Ammon's horn (tissue), 1 donor: ENCODE results near the gene GOLT1A.

Experiments
- DNase-seq: peaks from one replicate; pipeline ENCODE4 v3.0.0-alpha.2; 2016; ENCODE audit warnings: low spot score

The GOLT1A gene, protein sequence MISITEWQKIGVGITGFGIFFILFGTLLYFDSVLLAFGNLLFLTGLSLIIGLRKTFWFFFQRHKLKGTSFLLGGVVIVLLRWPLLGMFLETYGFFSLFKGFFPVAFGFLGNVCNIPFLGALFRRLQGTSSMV

DNA sequence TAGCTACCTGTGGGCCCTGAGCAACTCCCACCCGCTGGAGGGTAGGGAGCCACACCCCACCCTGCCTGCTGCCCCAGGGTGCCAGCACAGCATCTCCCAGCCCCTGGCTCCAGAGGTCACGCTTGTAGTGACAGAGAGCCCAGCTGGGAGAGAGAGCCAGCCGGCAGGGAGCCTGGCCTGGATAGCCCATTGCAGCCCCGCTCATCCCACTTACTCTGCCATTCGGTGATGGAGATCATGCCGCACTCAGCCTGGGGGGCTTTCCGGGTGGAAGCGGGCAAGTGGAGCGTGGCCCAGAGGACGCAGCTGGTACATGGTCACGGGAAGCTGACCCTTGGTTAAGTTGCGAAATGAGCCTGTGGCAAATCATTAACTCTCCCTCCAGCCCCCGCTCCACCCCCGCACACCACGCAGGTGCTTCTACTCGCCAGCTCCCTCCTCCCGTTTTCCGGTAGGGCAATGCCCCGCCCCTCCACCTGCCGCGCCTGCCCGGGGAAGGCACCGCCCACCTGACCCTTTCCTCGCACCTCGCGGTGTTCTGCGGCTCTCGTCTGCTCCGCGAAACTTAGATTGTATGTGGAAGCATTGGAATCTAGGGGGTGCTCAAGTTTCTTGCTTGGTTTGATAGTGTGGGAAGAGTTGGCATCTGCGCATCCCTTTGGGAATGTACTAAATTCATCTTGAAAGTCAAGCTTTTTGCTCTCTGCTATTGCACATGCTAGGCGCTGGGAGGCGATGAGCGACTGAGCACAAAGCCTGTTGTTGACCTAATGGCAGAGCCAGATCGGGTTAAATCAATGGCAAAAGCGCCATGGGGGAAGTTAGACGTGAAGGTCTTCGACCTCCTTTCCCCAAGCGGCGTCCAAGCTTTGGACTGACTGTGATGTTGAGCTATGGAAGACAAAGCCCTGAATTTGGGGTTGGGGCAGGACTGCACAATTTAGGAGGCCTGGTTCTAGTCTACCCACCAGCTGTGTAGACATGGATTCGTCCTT lies at the start of gene GOLT1A:
GOLT1A (minus strand) TSS at position 321 of the 995 bp plus-strand sequence; CDS start at position 239, 82 bp downstream.
- peak; percentile 87 for DNase-seq

DNA sequence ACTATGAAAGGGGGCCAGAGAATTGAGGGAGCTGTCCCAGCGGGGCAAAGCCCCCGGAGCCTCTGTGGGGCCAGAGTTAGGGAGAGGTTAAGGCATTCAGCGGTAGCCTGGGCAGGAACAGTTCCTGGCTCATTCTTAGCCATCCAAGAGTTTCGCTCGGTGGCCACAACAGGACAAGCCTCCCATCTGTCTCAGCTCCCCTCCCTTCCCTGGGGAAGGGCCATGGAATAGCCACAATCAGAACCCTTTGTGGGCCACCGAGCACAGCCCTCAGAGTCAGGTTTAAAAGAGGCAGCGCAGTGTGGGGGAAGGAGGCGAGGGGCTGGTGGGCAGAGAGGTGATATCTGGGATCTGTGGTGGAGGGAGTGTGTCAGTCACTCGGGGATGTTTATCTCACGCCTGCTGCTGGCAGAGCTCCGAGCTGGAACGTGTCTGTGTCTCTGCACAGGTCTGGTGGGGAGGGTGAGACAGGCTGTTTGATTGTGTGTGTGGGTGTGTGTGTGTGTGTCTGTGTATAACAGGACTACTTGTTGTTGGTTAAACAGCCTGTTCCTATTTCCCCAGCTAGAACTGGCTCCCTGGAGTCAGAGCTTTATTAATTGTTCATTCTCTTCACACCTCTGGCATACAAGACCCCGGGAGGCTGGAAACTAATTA lies 49.6 kb upstream of the GOLT1A start:
- peak; percentile 52 for DNase-seq

DNA sequence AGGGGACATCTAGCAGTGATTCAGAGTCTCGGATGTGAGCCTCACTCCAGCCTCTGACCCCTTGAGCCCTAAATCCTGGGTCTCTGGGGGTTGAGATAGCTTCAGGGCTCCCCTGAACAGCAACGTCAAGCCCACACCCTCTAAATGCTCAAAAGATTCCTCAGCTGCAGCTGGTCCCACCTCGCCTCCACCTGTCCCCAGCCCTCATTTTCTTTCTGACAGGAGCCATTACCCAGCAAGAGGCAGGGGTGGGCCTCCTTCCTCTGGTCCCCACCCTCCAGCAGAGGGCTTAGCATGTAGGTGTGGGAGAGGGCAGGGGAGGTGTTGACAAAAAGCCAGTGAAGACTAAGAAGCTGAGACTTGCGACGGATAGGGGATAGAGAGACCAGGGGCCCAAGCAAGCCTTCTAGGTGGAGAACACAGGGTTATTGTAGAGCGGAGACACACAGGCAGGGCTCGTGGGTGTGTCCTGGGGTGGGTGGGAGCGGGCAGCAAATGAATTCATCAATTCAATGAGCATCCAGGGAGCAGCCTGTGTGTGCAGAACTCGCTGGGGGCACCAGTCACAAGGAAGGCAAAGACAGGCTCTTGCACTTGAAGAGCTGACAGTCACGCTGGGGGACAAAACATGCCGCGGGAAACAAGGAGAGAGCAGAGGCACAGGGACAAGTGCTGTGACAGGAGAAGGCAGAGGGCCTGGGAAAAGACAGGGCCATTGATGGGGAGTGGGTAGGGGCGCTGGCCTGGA lies 48.9 kb upstream of the GOLT1A start:
- no peak for DNase-seq

GRCh38 chr1:204261746-204262505 lies 48.1 kb upstream of the GOLT1A start:
- no peak for DNase-seq

DNA sequence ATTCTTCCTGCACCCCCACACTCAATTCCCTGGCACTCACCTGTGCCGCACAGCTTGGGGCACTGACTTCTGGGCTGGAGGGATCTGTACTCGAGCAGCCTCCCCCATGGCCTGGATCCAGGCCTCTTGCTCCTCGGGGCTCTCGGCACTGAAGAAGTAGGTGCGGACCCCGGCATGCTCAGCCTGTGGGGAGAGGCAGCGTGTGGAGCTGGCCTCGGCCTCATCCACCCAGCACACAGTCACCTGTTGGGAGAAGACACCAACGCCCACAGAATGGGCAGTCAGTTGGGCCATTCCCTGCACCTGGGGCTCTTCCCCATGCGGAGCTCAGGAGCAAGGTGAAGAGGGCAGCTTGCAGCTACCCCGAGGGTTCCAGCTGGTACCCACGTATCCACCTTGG lies 47.5 kb upstream of the GOLT1A start:
- DNase-seq, result no peak

GRCh38 chr1:204260601-204261197 lies 46.9 kb upstream of the GOLT1A start:
- DNase-seq, result no peak

DNA sequence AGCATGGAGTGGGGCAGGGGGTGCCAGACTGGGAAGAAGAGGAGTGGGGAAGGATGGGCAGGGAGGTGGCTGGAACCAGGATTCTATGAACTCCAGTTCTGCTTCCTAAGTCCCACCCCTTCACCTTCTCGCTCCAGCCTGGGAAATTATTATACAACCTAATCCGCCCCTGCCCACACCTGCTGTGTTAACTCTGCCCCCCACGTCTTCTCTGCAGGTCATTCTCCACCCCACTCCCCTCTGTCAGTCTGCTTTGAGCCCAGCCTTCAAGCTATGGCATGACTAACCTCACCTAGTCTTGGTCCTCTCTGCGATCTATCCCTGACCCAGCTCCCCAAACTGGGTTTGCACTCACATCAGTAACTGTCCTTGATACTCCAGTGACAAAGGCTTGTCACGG lies 46.0 kb upstream of the GOLT1A start:
- no peak for DNase-seq

DNA sequence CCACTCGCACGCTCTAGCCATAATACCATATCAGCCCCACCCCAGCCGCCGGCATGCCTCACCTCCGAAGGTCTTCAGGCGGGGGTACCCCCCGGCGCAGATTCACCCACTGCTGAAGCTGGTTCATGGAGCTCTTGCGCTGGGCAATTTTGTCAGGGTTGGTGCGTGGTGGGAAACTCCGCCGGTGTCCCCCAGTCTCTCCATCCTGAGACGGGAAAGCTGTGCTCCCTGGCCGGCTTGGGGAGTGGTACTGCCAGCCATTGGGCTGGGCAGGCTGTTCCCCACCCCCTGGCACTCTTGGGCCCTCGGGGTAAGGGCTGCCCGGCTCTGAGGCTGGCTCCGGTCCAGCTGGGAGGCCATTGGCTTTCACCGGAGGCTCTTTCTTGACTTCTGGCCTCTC lies 45.4 kb upstream of the GOLT1A start:
- no peak for DNase-seq

GRCh38 chr1:204258213-204259115 lies 44.7 kb upstream of the GOLT1A start:
- DNase-seq, result peak; percentile 82

GRCh38 chr1:204257446-204257845 lies 43.7 kb upstream of the GOLT1A start:
- no peak for DNase-seq

GRCh38 chr1:204256531-204256930 lies 42.7 kb upstream of the GOLT1A start:
- DNase-seq, result no peak

DNA sequence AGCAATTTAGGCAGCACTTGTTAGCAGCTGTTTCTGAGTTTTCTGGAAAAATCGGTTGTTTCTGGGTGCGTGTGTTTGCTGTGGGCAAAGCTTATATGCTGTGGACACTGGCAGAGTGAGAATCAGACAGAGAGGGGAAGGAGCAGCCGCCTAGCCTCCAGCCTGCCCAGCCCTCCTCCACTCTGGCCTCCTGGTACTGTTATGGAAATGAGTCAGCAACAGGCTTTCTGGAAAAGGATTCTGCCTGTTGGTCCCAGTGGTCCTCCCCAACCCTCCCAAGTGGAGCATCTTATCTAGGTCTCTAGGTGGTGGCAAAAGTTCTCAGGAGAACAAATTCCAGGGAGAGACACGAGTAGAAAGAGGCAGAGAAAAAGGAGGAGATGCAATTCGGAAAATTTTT lies 42.2 kb upstream of the GOLT1A start:
- DNase-seq, result no peak

- DNase-seq, result no peak
These were observed 41.4 kb upstream of the GOLT1A start for GRCh38 chr1:204255225-204255624.

- no peak for DNase-seq
These were observed 40.4 kb upstream of the GOLT1A start for GRCh38 chr1:204254031-204254661.

- DNase-seq, result no peak
These were observed 38.3 kb upstream of the GOLT1A start for GRCh38 chr1:204251926-204252689.

- no peak for DNase-seq
These were observed 37.5 kb upstream of the GOLT1A start for GRCh38 chr1:204251286-204251685.

GRCh38 chr1:204250428-204251030 lies 36.7 kb upstream of the GOLT1A start:
- no peak for DNase-seq

DNA sequence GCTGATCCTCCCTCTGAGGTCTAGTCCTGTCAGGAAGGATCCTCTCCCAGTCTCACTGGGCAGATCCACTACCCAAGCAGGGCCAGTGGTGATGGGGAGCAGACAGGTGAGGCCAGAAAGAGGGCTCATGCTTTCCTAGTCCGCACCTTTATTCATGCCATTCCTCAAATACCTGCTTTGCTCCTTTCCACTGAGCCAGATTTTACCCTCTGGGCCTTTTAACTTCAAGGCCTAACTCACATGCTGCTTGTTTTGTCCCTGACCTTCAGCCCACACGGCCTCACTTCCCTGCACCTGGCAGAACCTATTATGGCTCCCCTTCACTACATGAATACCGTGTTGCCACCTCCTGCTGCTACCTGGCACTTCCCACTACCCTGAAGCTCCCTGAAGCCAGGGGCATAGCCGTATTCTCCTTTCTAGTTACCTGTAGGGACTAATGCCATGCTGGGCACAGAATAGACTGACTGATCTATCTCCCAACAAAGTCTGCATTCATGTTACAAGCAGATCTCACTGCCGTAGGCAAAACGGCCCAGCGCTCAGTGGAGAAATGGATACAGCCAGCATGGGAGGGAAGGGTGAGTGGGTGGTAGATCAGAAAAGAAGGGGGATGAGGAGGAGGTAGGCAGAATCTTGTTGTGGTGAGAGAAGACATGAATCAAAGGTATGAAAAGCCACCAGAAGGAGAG lies 36.1 kb upstream of the GOLT1A start:
- DNase-seq, result no peak
